ENCODE results near the gene VPS13D.

- TF ChIP-seq EZH2 (IDR thresholded peaks at IDR 0.05; ENCODE audit: low read length, unreplicated experiment) (no peak), CTCF (conservative IDR thresholded peaks at IDR 0.05; ENCODE audit: low read depth, low read length) (no peak)
Observed at GRCh38 chr1:12448746-12449177, 218.9 kb downstream of the VPS13D start.

Data from PC-3 (cell line).